ENCODE results near the gene RALGAPA1.
A peak's percentile ranks its signal among the peaks of the same experiment; 100 is the strongest.

DNA sequence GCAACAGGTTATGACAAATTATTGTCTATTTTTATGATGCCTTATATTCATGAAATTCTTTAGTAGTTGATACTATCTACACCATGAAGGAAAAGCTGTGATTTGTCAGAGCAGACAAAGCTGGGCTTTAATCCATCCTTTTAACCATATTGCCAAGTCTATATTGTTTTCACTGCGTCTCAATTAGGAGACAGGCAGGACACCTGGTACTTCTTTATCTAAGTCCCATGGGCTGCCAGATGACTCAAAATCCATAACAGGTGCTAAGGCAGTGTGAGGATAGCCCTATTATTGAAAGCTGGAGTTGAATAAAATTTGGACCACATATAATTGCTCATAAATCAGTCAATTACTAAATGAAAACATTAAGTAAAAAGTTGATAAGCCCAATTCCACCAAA is 252.5 kb downstream of the RALGAPA1 start:
- TF ChIP-seq GATA2 (IDR thresholded peaks at IDR 0.05; ENCODE audit: low read depth, low read length) (peak; percentile 95), GATA3 (IDR thresholded peaks at IDR 0.05; ENCODE audit: low read depth, low read length) (peak; percentile 96)
